SH-SY5Y (cell line): ENCODE measurements around the gene GALNT11.

ENCODE experiments used
- GATA2 ChIP-seq: IDR thresholded peaks from 2 replicates; pipeline ENCODE4 v1.6.1; 2011; ENCODE audit warnings: mild to moderate bottlenecking, low read depth, low read length
- GATA3 ChIP-seq: IDR thresholded peaks from 2 replicates; pipeline ENCODE4 v1.6.1; 2011; ENCODE audit warnings: low read depth, mild to moderate bottlenecking, low read length, moderate library complexity

- TF ChIP-seq GATA3 (no peak), GATA2 (no peak)
Observed at GRCh38 chr7:151982806-151983205, 42.7 kb upstream of the GALNT11 start.
